22Rv1 (cell line): ENCODE results near the gene IGF1R.

ENCODE experiments used
- H3K27ac ChIP-seq: fragments of 450-650 bp; 2 replicates; pipeline ENCODE4 v1.5.1; 2017
- CTCF ChIP-seq: fragments of 450-650 bp; IDR thresholded peaks from 2 replicates; pipeline ENCODE4 v1.5.1; 2017; ENCODE audit warnings: mild to moderate bottlenecking
- ZFX ChIP-seq: fragments of 450-650 bp; IDR thresholded peaks from 2 replicates; pipeline ENCODE4 v1.6.1; 2017; ENCODE audit warnings: antibody characterized with exemption, borderline replicate concordance

The IGF1R gene

GRCh38 chr15:98722645-98723044, 74.3 kb downstream of the IGF1R start:
- TF ChIP-seq ZFX, result no peak
- TF ChIP-seq CTCF, result no peak
- no peak overlapping the region for H3K27ac ChIP-seq

DNA sequence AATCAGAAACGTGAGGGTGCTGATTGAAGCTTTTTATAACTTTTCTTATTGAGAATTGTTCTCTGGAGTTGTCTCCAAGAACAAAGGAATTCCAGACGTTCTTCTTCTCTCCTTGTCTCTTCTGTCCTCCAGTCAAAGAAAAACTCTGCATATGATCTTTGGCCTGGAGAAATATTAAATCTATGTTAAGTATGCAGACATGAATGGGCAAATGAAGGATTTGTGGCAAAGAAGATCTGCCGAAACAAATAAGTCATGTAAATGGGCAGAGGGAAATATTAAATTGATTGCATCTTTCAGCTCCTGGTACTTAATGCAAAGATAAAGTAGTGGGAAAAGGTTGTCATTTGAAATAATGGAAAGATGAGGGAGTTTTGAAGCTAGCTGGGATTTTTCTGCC, 74.9 kb downstream of the IGF1R start:
- H3K27ac ChIP-seq, result no peak overlapping the region
- no peak for TF ChIP-seq ZFX
- TF ChIP-seq CTCF, result no peak

GRCh38 chr15:98724048-98724447, 75.7 kb downstream of the IGF1R start:
- no peak overlapping the region for H3K27ac ChIP-seq
- TF ChIP-seq CTCF (no peak), ZFX (no peak)

GRCh38 chr15:98724494-98724893, 76.2 kb downstream of the IGF1R start:
- H3K27ac ChIP-seq, result no peak overlapping the region

GRCh38 chr15:98725874-98726273, 77.5 kb downstream of the IGF1R start:
- no peak overlapping the region for H3K27ac ChIP-seq
- no peak for TF ChIP-seq ZFX
- TF ChIP-seq CTCF, result no peak

More at GRCh38 chr15:98724494-98724893, 76.2 kb downstream of the IGF1R start:
- TF ChIP-seq CTCF (no peak), ZFX (no peak)

- no peak for TF ChIP-seq CTCF
- TF ChIP-seq ZFX, result no peak
- H3K27ac ChIP-seq, result no peak overlapping the region
Observed at GRCh38 chr15:98727115-98728040, 79.0 kb downstream of the IGF1R start.

- H3K27ac ChIP-seq, result no peak overlapping the region
- no peak for TF ChIP-seq ZFX
- TF ChIP-seq CTCF, result no peak
Observed at GRCh38 chr15:98728082-98728810, 79.9 kb downstream of the IGF1R start.
